Activated naive CD4-positive, alpha-beta T cell treated with anti-CD3 and anti-CD28 coated beads, Interleukin-2, amount 50 U/mL, for 16 hours (primary cell): Measurements from ENCODE around the gene CNR2.
"Not testable (repeated sequence)": the region's sequence is repeated elsewhere in the genome, so short reads cannot be mapped to it uniquely, and the experiment has no call there.

Experiments
- DNase-seq: peaks from one replicate; pipeline ENCODE4 v3.0.0-alpha.2; 2020

Gene CNR2

GRCh38 chr1:23916209-23917131, 3.3 kb upstream of the CNR2 start:
- DNase-seq = peak; percentile 49

GRCh38 chr1:23915466-23915865, 2.3 kb upstream of the CNR2 start:
- DNase-seq = no peak

GRCh38 chr1:23914921-23915320, 1.8 kb upstream of the CNR2 start:
- DNase-seq = no peak

- no peak for DNase-seq
These were observed 1.2 kb downstream of the CNR2 start for GRCh38 chr1:23911921-23912320.

- no peak for DNase-seq
These were observed 2.5 kb downstream of the CNR2 start for GRCh38 chr1:23910553-23911246.

GRCh38 chr1:23910144-23910543, 3.0 kb downstream of the CNR2 start:
- DNase-seq = no peak

- DNase-seq = no peak
These were observed 3.8 kb downstream of the CNR2 start for GRCh38 chr1:23909412-23909811.

- DNase-seq = no peak
These were observed 4.5 kb downstream of the CNR2 start for GRCh38 chr1:23908453-23909341.

- no peak for DNase-seq
These were observed 6.4 kb downstream of the CNR2 start for GRCh38 chr1:23906731-23907130.

- DNase-seq = no peak
These were observed 7.6 kb downstream of the CNR2 start for GRCh38 chr1:23905461-23906025.

GRCh38 chr1:23904748-23905357, 8.3 kb downstream of the CNR2 start:
- no peak for DNase-seq

GRCh38 chr1:23903754-23904153, 9.4 kb downstream of the CNR2 start:
- no peak for DNase-seq

GRCh38 chr1:23902321-23903278, 10.6 kb downstream of the CNR2 start:
- DNase-seq = no peak

GRCh38 chr1:23900017-23900416, 13.1 kb downstream of the CNR2 start:
- not testable (repeated sequence) for DNase-seq

GRCh38 chr1:23899070-23899469, 14.1 kb downstream of the CNR2 start:
- DNase-seq = no peak

- no peak for DNase-seq
These were observed 16.1 kb downstream of the CNR2 start for GRCh38 chr1:23897083-23897482.

GRCh38 chr1:23896491-23896890, 16.7 kb downstream of the CNR2 start:
- no peak for DNase-seq

- no peak for DNase-seq
These were observed 17.2 kb downstream of the CNR2 start for GRCh38 chr1:23895993-23896392.

- DNase-seq = no peak
These were observed 18.1 kb downstream of the CNR2 start for GRCh38 chr1:23895082-23895481.

- DNase-seq = no peak
These were observed 24.1 kb downstream of the CNR2 start for GRCh38 chr1:23889074-23889473.

- DNase-seq = no peak
These were observed 27.9 kb downstream of the CNR2 start for GRCh38 chr1:23885222-23885621.
